NCI-H524 treated with DMSO at 0.1 percent for 48 hours (cell line): ENCODE measurements around the gene CNTNAP4.

Experiments used
- DNase-seq: peaks from one replicate; lab custom pipeline; 2025; lab: John Stamatoyannopoulos, UW

Gene CNTNAP4

DNA sequence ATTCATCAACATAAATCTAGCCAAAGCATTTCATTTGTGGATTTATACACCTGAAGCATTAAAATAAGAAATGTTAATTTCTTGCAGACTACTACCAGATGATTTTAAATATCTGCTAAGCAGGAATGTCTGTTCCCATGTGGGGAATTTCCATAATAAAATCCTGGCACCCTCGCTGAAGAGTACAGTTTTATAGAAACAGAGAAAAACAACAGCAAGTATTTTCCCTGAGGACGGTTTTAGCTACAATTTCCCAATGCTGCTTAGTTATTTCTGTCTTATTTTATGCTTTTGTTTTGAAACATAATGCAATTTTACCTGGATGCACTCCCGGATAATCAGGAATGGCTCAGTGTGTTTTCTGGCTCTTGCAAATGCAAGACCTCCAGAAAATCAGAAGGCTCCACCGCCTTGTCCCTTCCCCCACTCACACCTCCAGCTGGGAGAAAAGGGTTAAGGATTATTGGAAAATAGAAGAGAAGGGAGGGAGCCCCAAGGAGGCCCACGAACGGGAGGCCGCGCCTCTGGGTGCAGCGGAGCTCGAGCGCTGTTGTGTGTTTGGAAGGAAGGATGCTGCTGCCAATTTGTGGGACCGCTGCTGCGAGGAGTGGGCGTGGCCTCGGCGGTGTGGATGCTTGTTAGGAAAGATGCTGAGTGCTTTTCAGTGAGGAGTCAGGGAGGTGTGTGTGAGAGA, at the start of gene CNTNAP4:
TSS of gene CNTNAP4 (plus strand) at position 657 of the 694 bp plus-strand sequence. CDS start 262 bp downstream, outside the sequence.
- DNase-seq = no peak

GRCh38 chr16:76228546-76229146, 48.6 kb upstream of the CNTNAP4 start:
- no peak for DNase-seq

GRCh38 chr16:76232704-76233103, 44.5 kb upstream of the CNTNAP4 start:
- no peak for DNase-seq

DNA sequence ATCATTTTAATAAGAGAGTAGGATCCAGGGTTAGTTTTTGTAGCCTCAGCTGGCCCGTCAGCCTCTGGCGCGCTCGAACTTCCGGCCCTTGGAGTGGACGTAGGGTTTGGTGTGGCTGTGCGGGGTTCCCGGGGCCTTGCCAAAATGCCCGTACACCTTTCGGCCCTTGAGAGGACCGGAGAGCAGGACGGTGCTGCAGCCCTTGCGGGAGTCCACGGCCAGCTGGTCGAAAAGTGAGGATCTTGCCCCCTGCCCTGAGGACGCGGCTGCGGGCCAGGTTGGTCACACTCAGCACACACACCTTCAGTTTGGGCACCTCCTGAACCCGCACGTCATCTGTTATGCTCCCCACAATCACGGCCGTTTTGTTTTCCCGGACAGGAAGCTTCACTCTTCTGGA, 42.2 kb upstream of the CNTNAP4 start:
- no peak for DNase-seq

DNA sequence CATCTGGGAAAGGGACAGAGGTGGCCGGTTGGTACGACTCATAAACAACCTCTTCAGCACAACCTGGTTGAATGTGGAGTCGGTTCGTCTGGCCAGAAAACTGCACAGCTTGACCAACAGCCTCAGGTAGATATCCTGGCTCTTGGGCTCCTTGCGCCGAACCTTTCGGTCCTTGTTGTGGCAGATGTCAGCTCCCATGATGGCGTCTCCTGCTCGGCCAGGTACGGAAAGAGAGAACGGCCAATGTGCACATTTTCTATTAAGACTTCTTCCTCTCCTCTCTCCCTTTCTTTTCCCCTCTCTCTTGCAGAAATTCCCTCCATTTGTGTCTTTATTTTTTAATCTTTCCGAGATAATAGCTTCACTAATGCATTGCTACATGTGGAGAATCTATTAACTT, 41.8 kb upstream of the CNTNAP4 start:
- no peak for DNase-seq

DNA sequence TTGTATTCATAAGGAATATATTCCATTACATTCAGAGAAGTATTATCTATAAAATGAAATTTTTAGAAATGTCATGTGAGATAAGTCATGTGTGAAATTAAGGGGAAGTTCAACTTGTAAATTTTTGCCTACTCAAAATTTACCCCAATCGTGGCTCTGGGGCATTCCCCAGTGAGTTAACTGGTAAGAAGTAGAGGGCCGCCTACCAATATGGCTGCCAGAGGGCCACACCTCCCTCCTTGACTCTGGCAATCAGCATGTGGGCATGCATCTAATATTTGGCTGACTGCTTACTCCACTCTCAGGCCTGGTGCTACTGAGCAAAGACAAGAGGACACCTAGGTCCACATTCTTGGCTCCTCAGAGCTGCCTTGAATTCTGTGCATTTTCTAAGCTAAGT, 39.7 kb upstream of the CNTNAP4 start:
- no peak for DNase-seq

DNA sequence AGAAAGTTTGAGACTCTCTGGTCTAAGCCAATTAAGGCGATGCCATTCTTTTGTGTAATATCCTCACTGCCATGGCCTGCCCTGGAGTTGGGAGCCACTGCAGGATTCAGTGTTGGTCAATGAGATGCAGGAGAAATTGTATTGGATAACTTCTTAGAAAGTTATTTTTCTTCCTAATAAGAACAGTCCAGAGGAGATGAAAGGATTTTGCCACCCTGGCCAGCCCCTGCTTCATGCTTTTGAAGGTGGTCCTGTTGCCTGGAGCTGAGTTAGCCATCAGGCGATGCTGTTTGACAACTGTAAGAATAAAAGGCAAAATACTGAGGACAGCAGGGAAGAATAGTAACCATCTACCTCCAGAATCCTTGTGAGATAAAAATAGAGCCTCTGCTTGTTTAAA, 35.4 kb upstream of the CNTNAP4 start:
- no peak for DNase-seq

DNA sequence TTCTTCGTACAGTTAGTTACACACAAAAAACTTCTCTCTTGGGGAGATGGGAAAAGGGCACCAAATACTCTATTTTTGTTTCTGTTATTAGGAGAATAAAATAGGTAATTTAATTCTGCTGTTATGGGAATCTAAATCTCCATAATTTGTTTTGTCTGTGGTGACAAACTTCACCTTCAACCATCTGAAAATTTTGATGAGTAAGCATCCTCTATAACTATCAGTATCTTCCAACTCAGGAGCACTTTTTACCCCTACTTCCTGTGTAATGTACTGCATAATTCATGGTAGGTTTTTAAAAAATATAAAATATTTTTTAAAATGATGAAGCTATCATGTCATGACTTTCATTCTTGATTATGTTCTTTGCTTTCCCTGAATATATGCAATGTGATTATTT, 33.6 kb upstream of the CNTNAP4 start:
- DNase-seq = no peak

DNA sequence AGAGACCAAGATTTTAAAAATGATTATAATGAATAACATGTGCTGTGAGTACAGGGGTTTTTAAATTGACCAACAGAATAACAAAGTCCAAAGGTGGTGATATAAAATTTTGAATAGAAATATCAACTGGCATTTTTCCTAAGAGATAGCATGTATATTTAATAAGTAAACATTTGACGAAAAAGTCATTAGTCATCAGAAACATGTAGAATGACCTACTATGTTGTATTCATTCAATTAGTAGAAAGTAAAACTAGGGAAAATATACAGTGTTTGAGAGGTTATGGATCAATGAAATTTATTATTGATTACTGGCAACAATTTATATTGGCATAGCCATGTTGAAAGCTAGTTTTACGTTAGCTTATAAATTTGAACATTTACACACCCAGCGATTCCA, 30.6 kb upstream of the CNTNAP4 start:
- no peak for DNase-seq

DNA sequence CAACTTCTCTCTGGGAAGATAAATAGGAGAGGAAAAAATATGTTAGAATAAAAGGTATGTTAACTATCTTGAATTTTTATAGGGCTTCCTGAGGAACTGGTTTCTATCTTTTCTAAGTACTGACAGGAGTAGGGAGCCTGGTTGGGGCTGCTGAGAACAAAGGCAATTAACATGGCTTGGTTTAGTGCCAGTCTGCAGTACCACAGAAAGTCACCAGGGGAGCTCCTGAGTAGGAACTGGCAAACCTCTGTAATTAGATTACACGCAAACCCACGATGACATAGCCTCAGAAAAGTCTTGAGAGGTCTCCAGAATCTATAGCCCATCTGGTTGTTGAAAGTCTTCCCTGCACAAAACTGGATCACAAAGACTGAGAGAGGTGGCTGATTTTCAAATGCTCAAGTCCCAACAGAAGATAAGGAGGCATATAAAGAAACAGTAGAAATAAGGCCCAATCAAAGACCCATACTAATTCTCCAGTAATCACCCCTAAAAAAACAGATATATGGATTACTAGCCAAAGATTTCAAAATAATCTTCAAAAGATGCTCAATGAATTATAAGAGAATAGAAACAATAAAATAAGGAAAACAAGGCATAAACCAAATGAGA, 11.7 kb upstream of the CNTNAP4 start:
- DNase-seq = peak; percentile 36

DNA sequence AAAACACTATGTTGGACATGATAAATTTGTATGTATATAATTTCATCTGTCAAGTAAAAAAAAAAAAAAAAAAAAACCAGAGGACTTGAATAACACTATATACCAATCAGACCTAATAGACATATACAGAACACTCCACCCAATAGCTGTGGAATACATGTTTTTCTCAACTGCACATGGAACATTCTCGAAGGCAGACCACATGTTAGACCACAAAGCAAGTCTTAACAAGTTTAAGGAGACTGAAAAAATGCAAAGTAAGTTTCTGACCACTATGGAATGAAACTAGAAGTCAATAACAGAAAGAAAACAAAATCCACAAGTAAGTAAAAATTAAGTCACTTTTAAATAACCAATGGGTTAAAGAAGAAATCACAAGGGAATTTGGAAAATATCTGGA, 8.4 kb upstream of the CNTNAP4 start:
- DNase-seq = no peak

- no peak for DNase-seq
These were observed 344 bp downstream of the CNTNAP4 start for GRCh38 chr16:76277460-76278030.

GRCh38 chr16:76278086-76278485, 885 bp downstream of the CNTNAP4 start:
- DNase-seq = no peak

- peak; percentile 69 for DNase-seq
These were observed 1.8 kb downstream of the CNTNAP4 start for GRCh38 chr16:76278980-76279379.

GRCh38 chr16:76280421-76281215, 3.4 kb downstream of the CNTNAP4 start:
- no peak for DNase-seq

GRCh38 chr16:76287466-76287865, 10.3 kb downstream of the CNTNAP4 start:
- peak; percentile 19 for DNase-seq

DNA sequence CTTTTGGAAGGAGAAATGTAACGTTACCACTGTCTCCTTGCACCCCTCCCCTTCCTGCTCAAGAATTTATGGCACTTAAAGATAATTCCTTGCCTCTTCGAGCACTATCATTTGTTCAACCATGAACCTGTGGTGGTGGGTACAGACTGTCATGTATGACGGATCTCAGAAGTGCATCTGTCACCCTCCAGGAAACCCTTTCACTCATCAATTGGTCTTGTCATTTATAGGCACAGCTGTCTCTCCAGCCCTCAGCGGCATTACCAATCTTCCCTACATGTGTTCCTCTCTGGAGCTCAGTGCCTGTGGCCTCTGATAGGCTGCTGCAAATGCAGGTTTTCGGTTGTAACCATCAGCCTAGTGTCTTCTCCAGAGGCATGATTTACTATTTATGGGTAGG, 15.0 kb downstream of the CNTNAP4 start:
- DNase-seq = peak; percentile 98

- no peak for DNase-seq
These were observed 16.8 kb downstream of the CNTNAP4 start for GRCh38 chr16:76293980-76294379.

DNA sequence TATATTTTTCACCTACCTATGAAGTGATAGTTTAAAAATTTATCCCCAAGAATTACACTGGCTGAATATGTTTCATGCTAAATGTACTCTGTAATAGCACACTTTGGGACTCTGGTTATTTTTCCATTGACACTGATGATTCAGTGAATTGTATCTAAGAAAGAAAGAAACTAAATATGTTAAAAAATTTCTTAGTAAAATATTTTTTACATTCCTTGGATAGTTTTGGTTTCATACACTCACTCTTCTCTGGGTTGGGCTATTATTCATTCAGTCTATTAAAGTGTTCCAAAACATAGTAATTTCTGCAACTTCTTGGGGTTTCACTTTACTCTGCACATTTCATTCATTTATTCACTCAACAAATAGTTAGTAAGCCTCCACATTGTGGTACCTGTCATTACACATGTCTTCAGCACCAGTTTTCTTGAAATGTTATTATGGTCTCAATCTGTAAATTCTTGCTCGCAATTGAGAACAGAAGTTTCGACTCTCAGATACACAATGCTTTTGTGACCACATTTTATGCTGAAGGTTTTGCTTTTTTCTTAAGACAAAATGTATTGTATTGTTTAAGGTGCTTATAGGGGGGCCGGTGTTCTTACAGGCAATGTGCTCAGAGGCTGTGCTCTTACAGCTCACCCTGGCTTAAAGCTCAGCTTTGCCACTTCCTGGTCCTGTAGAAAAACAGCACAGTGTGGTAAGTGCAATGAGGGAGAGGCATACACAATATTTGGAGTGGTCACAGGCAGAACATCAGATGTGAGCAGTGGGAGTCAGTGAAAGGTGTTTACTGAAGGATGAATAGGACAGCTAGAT, 17.4 kb downstream of the CNTNAP4 start:
- DNase-seq = no peak

DNA sequence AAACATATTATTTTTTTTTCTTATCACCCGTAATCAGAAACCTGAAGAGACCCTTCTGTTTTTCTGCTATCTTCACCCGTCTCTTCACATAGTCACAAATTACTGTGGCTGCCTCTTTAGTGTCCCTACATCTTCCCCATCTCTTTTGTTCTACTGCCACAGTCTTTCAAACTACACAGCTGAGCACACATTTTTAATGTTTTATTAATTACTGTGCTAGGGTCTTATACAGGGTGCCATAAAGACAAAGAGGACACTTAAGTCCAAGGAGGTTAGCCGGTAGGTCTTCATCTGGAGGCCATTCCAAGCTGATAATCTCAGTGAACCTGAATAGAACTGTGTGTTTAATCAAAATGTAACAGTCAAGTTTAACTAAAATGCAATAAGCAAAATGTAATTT, 20.7 kb downstream of the CNTNAP4 start:
- DNase-seq = no peak

DNA sequence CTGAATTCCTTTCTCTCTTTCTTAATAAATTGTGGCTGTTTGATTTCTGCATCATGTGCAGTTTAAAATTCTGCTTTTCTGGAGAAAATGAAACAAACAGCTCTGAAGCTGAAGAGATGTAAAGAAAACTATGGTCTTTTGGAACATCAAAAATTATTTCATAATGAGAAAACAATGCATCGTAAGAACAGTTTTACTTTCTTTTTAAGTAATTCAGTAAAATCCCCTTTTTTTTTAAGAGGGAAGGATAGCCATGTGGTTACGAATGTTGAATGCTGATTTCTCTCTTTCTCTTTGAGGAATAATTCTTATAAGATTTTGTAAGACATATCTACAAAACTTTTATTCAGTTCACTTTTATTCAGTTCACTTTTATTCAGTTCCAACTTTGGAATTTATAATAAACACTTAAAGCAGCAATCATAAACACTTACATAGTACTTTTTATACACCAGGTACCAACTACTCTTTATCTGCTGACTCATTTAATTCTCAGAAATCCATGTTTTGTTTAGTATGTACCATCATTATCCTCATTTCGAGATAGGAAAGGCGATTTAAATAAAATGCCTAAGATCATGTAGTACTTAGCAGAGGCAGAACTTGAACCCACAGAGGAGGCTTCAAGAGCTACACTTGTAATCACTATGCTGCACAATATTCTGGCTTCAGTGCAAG, 26.6 kb downstream of the CNTNAP4 start:
- DNase-seq = no peak
